ENCODE data around the gene GNPTAB.

- TF ChIP-seq POLR2A (IDR thresholded peaks at IDR 0.05) (no peak), CTCF (IDR thresholded peaks at IDR 0.05) (no peak)
Measured at GRCh38 chr12:101740980-101741379, 89.8 kb downstream of the GNPTAB start.
